ENCODE data around the gene KAT5. TPM values are rescaled to one million over a fixed set of nuclear protein-coding genes. Genes with fewer than 3 reads are reported as not detected.

The KAT5 gene
- total RNA-seq (2022; extraction: Qiagen RNA extraction; ENCODE audit: low read depth), result 35.6 to 53.4 TPM (median 50.5 TPM) in 5 replicates

DNA sequence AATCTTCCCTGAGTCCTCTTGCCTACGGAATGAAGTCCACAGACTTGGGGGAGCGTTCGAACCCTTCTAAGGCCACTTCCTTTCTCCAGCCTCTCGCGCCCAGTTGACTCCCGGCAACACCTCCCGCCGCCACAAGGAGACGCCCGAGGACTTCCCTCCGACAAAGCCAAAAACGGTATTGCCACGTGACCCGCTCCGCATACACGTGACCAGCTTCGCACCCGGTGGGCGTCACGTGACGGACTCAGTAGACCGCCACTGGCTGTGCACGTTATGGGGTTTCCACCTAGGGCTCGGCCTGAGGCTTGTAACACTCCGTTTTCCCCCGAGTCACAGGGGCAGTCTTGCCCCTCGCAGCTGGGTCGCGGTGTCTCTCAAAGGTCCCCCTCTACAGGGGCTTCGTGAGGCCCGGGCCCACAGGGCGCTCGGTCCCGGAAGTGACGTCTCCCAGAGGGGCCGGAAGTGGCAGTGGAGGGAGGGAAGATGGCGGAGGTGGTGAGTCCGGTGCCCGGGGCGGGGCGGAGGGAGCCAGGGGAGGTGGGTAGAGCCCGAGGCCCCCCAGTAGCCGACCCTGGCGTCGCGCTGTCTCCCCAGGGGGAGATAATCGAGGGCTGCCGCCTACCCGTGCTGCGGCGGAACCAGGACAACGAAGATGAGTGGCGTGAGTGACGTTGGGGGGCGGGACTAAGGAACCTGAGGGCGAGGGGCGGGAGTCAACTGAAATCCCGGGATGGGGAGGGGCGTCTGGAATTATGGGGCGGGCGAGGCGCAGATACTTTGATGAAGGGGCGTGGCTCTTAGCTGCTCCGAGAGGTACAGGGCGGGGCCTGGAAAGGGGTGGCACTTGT is at the start of gene KAT5:
KAT5 (plus strand) TSS at position 468 of the 848 bp plus-strand sequence; CDS start at position 484, 16 bp downstream.

DNA sequence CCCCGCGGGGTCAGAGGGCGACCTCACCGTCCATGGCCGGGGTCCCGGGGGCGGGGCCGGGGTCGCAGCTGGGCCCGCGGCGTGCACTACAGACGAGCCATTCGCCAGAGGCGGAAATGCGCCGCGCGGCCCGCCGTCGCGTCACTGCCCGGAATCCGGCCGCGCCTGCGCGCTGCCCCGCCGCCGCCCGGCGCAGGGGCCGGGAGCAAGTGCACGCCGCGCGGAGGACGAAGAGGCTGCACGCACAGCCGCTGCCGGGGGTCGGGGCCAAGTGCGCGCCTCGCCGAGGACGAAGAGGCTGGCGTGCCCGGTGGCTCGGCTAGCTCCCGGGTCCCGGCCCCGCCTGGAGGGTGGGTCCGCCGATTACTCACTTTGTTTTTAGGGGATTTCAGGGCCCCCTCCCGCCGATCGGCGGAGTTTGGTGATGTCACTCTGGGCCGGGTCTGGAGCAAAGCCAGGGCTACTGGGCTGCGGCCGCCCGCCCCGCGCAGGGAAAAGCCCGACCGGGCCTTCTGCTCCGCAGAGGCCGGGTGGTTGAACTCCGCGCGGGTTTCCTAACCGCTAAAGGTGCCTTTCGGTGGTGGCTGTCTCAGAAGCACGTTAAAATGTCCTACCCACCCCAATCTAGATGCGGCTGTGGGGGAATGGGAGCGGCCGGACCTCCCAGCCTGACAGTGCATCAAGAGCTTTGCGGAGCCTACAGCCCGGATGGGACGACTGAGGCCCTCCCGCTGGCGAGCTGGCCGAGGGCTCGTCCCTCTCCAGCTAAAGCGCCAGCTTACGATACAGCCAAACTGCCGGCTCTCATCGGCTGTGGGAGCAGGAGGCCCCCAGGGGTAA is 49.0 kb upstream of the KAT5 start, which contains the start of gene RELA:
RELA (minus strand) TSS at position 118 of the 840 bp plus-strand sequence; CDS start at position 34, 84 bp downstream.

DNA sequence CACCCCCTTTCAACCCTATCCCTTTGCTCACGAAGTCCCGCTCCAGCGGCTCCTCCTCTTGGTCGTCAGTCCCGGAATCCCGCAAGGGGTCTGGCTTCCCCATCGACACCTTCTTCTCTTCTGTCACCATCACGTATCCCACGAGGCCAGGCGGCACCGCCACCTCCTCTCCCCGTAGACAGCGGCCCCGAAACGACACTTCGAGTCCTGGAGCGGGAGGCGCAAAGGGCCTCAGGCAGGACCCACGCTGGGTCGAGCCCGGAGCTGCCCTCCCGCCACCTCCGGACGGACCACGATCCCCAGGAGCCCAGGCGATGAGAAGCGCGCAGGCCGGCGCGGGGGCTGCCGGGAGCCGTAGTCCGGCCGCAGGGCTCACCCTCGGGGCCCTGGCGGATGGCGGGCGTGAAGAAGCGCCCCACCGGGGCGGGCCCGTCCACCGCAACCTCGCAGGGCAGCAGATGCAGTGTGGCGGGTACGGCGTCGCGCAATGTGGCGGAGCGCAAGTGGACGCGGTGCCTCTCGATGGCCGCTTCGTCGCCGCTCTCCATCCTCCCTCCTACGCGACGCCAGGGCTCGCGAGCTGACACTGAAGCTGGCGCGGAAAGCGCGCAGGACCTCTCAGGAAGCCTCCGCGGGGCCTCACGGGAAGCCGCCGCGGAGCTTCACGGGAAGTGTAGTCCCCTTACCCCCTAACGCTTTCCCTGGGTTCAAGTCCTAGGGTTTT is 8.3 kb downstream of the KAT5 start, which contains the start of gene RNASEH2C:
RNASEH2C (minus strand) TSS at position 588 of the 724 bp plus-strand sequence; CDS start at position 548, 40 bp downstream.

Other genes starting within 250 kb of the KAT5 start
- gene MALAT1, start 213.2 kb upstream of the KAT5 start, total RNA-seq (2022; extraction: Qiagen RNA extraction; ENCODE audit: low read depth), result 34.8 to 90.0 TPM (median 83.9 TPM) in 5 replicates
- gene SCYL1, start 187.2 kb upstream of the KAT5 start, total RNA-seq (2022; extraction: Qiagen RNA extraction; ENCODE audit: low read depth), result 35.8 to 64.9 TPM (median 61.7 TPM) in 5 replicates
- 67.5 to 157 TPM (median 130 TPM) in 5 replicates for gene LTBP3, start 153.9 kb upstream of the KAT5 start, total RNA-seq (2022; extraction: Qiagen RNA extraction; ENCODE audit: low read depth)
- 60.7 to 80.8 TPM (median 71.8 TPM) in 5 replicates for gene ZNRD2, start 141.8 kb upstream of the KAT5 start, total RNA-seq (2022; extraction: Qiagen RNA extraction; ENCODE audit: low read depth)
- 20.9 to 62.5 TPM (median 57.0 TPM) in 5 replicates for gene FAM89B, start 139.7 kb upstream of the KAT5 start, total RNA-seq (2022; extraction: Qiagen RNA extraction; ENCODE audit: low read depth)
- gene EHBP1L1, start 136.2 kb upstream of the KAT5 start, total RNA-seq (2022; extraction: Qiagen RNA extraction; ENCODE audit: low read depth), result 25.8 to 50.8 TPM (median 45.7 TPM) in 5 replicates
- gene KCNK7, start 116.5 kb upstream of the KAT5 start, total RNA-seq (2022; extraction: Qiagen RNA extraction; ENCODE audit: low read depth), result 0.22 to 2.3 TPM (median 0.94 TPM) in 4 of 5 replicates, not detected in the other
- gene MAP3K11, start 98.0 kb upstream of the KAT5 start, total RNA-seq (2022; extraction: Qiagen RNA extraction; ENCODE audit: low read depth), result 25.9 to 57.4 TPM (median 50.9 TPM) in 5 replicates
- 19.9 to 40.4 TPM (median 37.0 TPM) in 5 replicates for gene PCNX3, start 96.5 kb upstream of the KAT5 start, total RNA-seq (2022; extraction: Qiagen RNA extraction; ENCODE audit: low read depth)
- gene SIPA1, start 74.2 kb upstream of the KAT5 start, total RNA-seq (2022; extraction: Qiagen RNA extraction; ENCODE audit: low read depth), result 7.6 to 22.6 TPM (median 19.8 TPM) in 5 replicates
- gene RELA, start 49.3 kb upstream of the KAT5 start, total RNA-seq (2022; extraction: Qiagen RNA extraction; ENCODE audit: low read depth), result 54.3 to 80.3 TPM (median 76.8 TPM) in 5 replicates
- 23.0 to 58.3 TPM (median 43.6 TPM) in 5 replicates for gene RNASEH2C, start 8.5 kb downstream of the KAT5 start, total RNA-seq (2022; extraction: Qiagen RNA extraction; ENCODE audit: low read depth)
- 6.0 to 13.9 TPM (median 11.2 TPM) in 5 replicates for gene AP5B1, start 68.7 kb downstream of the KAT5 start, total RNA-seq (2022; extraction: Qiagen RNA extraction; ENCODE audit: low read depth)
- gene OVOL1, start 74.8 kb downstream of the KAT5 start, total RNA-seq (2022; extraction: Qiagen RNA extraction; ENCODE audit: low read depth), result 0.08 to 0.15 TPM (median 0.09 TPM) in 3 of 5 replicates, not detected in the others
- gene SNX32, start 121.7 kb downstream of the KAT5 start, total RNA-seq (2022; extraction: Qiagen RNA extraction; ENCODE audit: low read depth), result not detected in 5 replicates
- gene CFL1, start 145.9 kb downstream of the KAT5 start, total RNA-seq (2022; extraction: Qiagen RNA extraction; ENCODE audit: low read depth), result 1,889 to 2,400 TPM (median 2,225 TPM) in 5 replicates
- gene MUS81, start 148.2 kb downstream of the KAT5 start, total RNA-seq (2022; extraction: Qiagen RNA extraction; ENCODE audit: low read depth), result 23.9 to 43.5 TPM (median 31.9 TPM) in 5 replicates
- 0.92 to 1.8 TPM (median 1.4 TPM) in 5 replicates for gene EFEMP2, start 160.5 kb downstream of the KAT5 start, total RNA-seq (2022; extraction: Qiagen RNA extraction; ENCODE audit: low read depth)
- 0.20 TPM in 1 of 5 replicates, not detected in the others for gene CTSW, start 167.6 kb downstream of the KAT5 start, total RNA-seq (2022; extraction: Qiagen RNA extraction; ENCODE audit: low read depth)
- gene FIBP, start 176.2 kb downstream of the KAT5 start, total RNA-seq (2022; extraction: Qiagen RNA extraction; ENCODE audit: low read depth), result 62.6 to 93.4 TPM (median 84.9 TPM) in 5 replicates
- gene CCDC85B, start 178.4 kb downstream of the KAT5 start, total RNA-seq (2022; extraction: Qiagen RNA extraction; ENCODE audit: low read depth), result 20.0 to 52.5 TPM (median 49.0 TPM) in 5 replicates
- 132 to 214 TPM (median 155 TPM) in 5 replicates for gene FOSL1, start 188.1 kb downstream of the KAT5 start, total RNA-seq (2022; extraction: Qiagen RNA extraction; ENCODE audit: low read depth)
- 27.1 to 54.3 TPM (median 50.1 TPM) in 5 replicates for gene C11orf68, start 206.8 kb downstream of the KAT5 start, total RNA-seq (2022; extraction: Qiagen RNA extraction; ENCODE audit: low read depth)
- gene DRAP1, start 207.2 kb downstream of the KAT5 start, total RNA-seq (2022; extraction: Qiagen RNA extraction; ENCODE audit: low read depth), result 158 to 325 TPM (median 225 TPM) in 5 replicates
- not detected in 5 replicates for gene TSGA10IP, start 233.2 kb downstream of the KAT5 start, total RNA-seq (2022; extraction: Qiagen RNA extraction; ENCODE audit: low read depth)
- 43.2 to 70.5 TPM (median 61.2 TPM) in 5 replicates for gene SART1, start 249.5 kb downstream of the KAT5 start, total RNA-seq (2022; extraction: Qiagen RNA extraction; ENCODE audit: low read depth)